ENCODE data around the gene GALK1. TPM values are rescaled to one million over a fixed set of nuclear protein-coding genes. Genes with fewer than 3 reads are reported as not detected.
"Not testable (repeated sequence)": the region's sequence is repeated elsewhere in the genome, so short reads cannot be mapped to it uniquely, and the experiment has no call there.

The GALK1 gene
- 33.0 and 59.8 TPM in 2 replicates for total RNA-seq (ENCODE audit: low replicate concordance)
- long read RNA-seq, transcript GALK1-205 (8 exons, 1,866 nt) = major isoform, 59 of 70 reads
- long read RNA-seq, partial matches to known transcripts = 1 of 70 reads
- long read RNA-seq, other reads (novel, unspliced or antisense) = 8 of 70 reads

- Mint-ChIP-seq H3K27ac (peak within 1 kb of the TSS; percentile 36), H3K9me3 (no peaks in the 10 kb centered on the region), H3K27me3 (no peaks in the 10 kb centered on the region), H3K4me1 (ENCODE audit: unreplicated experiment) (peaks cover 4% of the 10 kb centered on the region), H3K36me3 (no peaks in the 10 kb centered on the region), H3K4me3 (peak within 1 kb of the TSS; percentile 78)
- TF ChIP-seq CTCF (conservative IDR thresholded peaks at IDR 0.05) = peak; percentile 59
- no peak for DNase-seq (ENCODE audit: extremely low spot score, unreplicated experiment)
These were observed at the start of gene GALK1 for GRCh38 chr17:75764711-75765421. GALK1 (minus strand) TSS chr17:75765192; CDS start chr17:75765136, 56 bp downstream.

GRCh38 chr17:75814021-75814395 is 49.0 kb upstream of the GALK1 start:
- H3K4me3 Mint-ChIP-seq = no peak overlapping the region
- peaks cover 5% of the 10 kb centered on the region for H3K36me3 Mint-ChIP-seq
- no peaks in the 10 kb centered on the region for H3K4me1 Mint-ChIP-seq (ENCODE audit: unreplicated experiment)
- no peak for DNase-seq (ENCODE audit: extremely low spot score, unreplicated experiment)
- H3K27me3 Mint-ChIP-seq = no peaks in the 10 kb centered on the region
- no peaks in the 10 kb centered on the region for H3K9me3 Mint-ChIP-seq
- no peak overlapping the region for H3K27ac Mint-ChIP-seq
- no peak for TF ChIP-seq CTCF (conservative IDR thresholded peaks at IDR 0.05)

DNA sequence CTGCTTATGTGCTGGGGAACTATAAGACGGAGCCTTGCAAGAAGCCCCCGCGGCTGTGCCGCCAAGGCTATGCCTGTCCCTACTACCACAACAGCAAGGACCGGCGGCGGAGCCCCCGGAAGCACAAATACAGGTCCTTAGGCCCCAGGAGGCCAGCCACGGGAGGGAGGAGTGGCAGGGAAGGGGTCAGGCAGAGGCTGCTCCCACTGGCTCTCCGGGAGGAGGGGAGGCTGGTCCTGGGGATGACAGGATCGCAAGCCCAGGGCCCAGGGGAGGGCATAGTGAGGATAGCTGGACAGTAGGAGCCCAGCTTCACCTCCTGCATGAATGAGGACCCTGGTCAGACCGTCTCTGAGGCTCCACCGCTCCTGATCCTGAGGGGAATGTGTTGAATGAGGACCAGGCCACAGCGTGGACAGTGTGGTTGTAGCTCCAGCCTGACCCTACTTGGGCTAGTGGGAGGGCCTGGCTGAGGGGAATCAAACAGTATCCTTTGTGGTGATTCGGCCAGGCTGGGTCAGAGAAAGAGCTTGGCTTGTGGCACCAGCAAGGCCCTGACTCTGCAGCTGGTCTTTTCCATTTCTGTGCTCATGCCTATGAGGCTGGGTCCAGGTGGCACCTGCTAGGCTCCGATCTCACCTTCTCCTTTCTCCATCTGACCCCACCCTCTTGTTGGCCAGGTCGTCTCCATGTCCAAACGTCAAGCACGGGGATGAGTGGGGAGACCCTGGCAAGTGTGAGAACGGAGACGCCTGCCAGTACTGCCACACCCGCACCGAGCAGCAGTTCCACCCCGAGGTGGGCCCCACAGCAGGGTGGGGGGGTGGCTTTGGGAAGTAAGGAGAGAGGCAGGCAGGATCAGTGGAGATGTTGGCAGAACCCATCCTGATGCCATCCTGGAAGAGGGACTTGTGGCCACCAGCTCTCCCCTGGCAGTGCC is 48.4 kb upstream of the GALK1 start:
- H3K27me3 Mint-ChIP-seq = no peaks in the 10 kb centered on the region
- no peaks in the 10 kb centered on the region for H3K9me3 Mint-ChIP-seq
- H3K36me3 Mint-ChIP-seq = no peaks in the 10 kb centered on the region
- peaks cover 3% of the 10 kb centered on the region for H3K4me1 Mint-ChIP-seq (ENCODE audit: unreplicated experiment)
- H3K4me3 Mint-ChIP-seq = no peak overlapping the region
- DNase-seq (ENCODE audit: extremely low spot score, unreplicated experiment) = no peak
- no peak overlapping the region for H3K27ac Mint-ChIP-seq
- no peak for TF ChIP-seq CTCF (conservative IDR thresholded peaks at IDR 0.05)

GRCh38 chr17:75812096-75813013 is 47.4 kb upstream of the GALK1 start:
- DNase-seq (ENCODE audit: extremely low spot score, unreplicated experiment) = no peak
- no peak for TF ChIP-seq CTCF (conservative IDR thresholded peaks at IDR 0.05)
- Mint-ChIP-seq H3K36me3 (no peaks in the 10 kb centered on the region), H3K27me3 (no peaks in the 10 kb centered on the region), H3K9me3 (no peaks in the 10 kb centered on the region), H3K4me3 (no peak overlapping the region), H3K4me1 (ENCODE audit: unreplicated experiment) (peaks cover 4% of the 10 kb centered on the region), H3K27ac (no peak overlapping the region)

- no peaks in the 10 kb centered on the region for H3K9me3 Mint-ChIP-seq
- DNase-seq (ENCODE audit: extremely low spot score, unreplicated experiment) = no peak
- H3K27me3 Mint-ChIP-seq = no peaks in the 10 kb centered on the region
- H3K36me3 Mint-ChIP-seq = no peaks in the 10 kb centered on the region
- peaks cover 4% of the 10 kb centered on the region for H3K4me1 Mint-ChIP-seq (ENCODE audit: unreplicated experiment)
- no peak overlapping the region for H3K4me3 Mint-ChIP-seq
- H3K27ac Mint-ChIP-seq = no peak overlapping the region
- TF ChIP-seq CTCF (conservative IDR thresholded peaks at IDR 0.05) = no peak
These were observed 46.2 kb upstream of the GALK1 start for GRCh38 chr17:75811174-75811573.

GRCh38 chr17:75810756-75811155 is 45.8 kb upstream of the GALK1 start:
- not testable (repeated sequence) for H3K27me3 Mint-ChIP-seq; H3K4me1 Mint-ChIP-seq (ENCODE audit: unreplicated experiment); H3K4me3 Mint-ChIP-seq; DNase-seq (ENCODE audit: extremely low spot score, unreplicated experiment); H3K36me3 Mint-ChIP-seq; H3K27ac Mint-ChIP-seq; H3K9me3 Mint-ChIP-seq
